GM21529 (cell line): ENCODE results near the gene NANP.
A peak's percentile ranks its signal among the peaks of the same experiment; 100 is the strongest.
"Not testable (repeated sequence)": the region's sequence is repeated elsewhere in the genome, so short reads cannot be mapped to it uniquely, and the experiment has no call there.

Experiments used
- ATAC-seq: cut with Tn5 transposase; IDR thresholded peaks from one replicate; pipeline ENCODE4 v1.9.1; 2021; ENCODE audit not compliant: unreplicated experiment

The NANP gene

GRCh38 chr20:25623736-25624499, at the start of gene NANP:
NANP (minus strand) TSS chr20:25624014; CDS start chr20:25623948, 66 bp downstream.
- ATAC-seq = peak; percentile 81

GRCh38 chr20:25672659-25673235, 48.9 kb upstream of the NANP start:
- ATAC-seq = no peak

- no peak for ATAC-seq
These were observed 46.1 kb upstream of the NANP start for GRCh38 chr20:25669826-25670422.

- ATAC-seq = no peak
These were observed 44.6 kb upstream of the NANP start for GRCh38 chr20:25668446-25668845.

- ATAC-seq = no peak
These were observed 36.2 kb upstream of the NANP start for GRCh38 chr20:25659999-25660398.

GRCh38 chr20:25654487-25654886, 30.7 kb upstream of the NANP start:
- ATAC-seq = no peak

GRCh38 chr20:25652866-25653265, 29.1 kb upstream of the NANP start:
- not testable (repeated sequence) for ATAC-seq

GRCh38 chr20:25644814-25645213, 21.0 kb upstream of the NANP start:
- no peak for ATAC-seq

GRCh38 chr20:25643716-25644115, 19.9 kb upstream of the NANP start:
- ATAC-seq = no peak

- no peak for ATAC-seq
These were observed 13.4 kb upstream of the NANP start for GRCh38 chr20:25637247-25637646.

- ATAC-seq = no peak
These were observed 9.4 kb upstream of the NANP start for GRCh38 chr20:25632940-25633790.

- not testable (repeated sequence) for ATAC-seq
These were observed 6.8 kb upstream of the NANP start for GRCh38 chr20:25630615-25631014.

GRCh38 chr20:25629816-25630499, 6.1 kb upstream of the NANP start:
- ATAC-seq = no peak

- ATAC-seq = no peak
These were observed 3.0 kb upstream of the NANP start for GRCh38 chr20:25626779-25627178.

- no peak for ATAC-seq
These were observed 706 bp upstream of the NANP start for GRCh38 chr20:25624500-25624939.

- peak; percentile 27 for ATAC-seq
These were observed 534 bp downstream of the NANP start for GRCh38 chr20:25623225-25623735.

- no peak for ATAC-seq
These were observed 1.2 kb downstream of the NANP start for GRCh38 chr20:25622450-25623224.

GRCh38 chr20:25622049-25622448, 1.8 kb downstream of the NANP start:
- ATAC-seq = no peak

- no peak for ATAC-seq
These were observed 4.3 kb downstream of the NANP start for GRCh38 chr20:25619514-25619913.

GRCh38 chr20:25608774-25609173, 15.0 kb downstream of the NANP start:
- no peak for ATAC-seq
